Parathyroid adenoma (tissue), 2 donors: ENCODE data around the gene DNAJB4.

ENCODE experiments used
- H2AFZ ChIP-seq: fragments of 300-600 bp; sonication (generic); one replicate; pipeline ENCODE4 v1.7.0; 2017; ENCODE audit warnings: antibody characterized with exemption, mild to moderate bottlenecking
- H3K27ac ChIP-seq: fragments of 300-600 bp; sonication (generic); one replicate; pipeline ENCODE4 v1.7.0; 2017
- H3K27me3 ChIP-seq: fragments of 300-600 bp; sonication (generic); one replicate; pipeline ENCODE4 v1.7.0; 2017; ENCODE audit warnings: low read length; ENCODE audit not compliant: control insufficient read depth, insufficient read depth
- H3K36me3 ChIP-seq: fragments of 300-600 bp; sonication (generic); one replicate; pipeline ENCODE4 v1.7.0; 2017; ENCODE audit warnings: low read length; ENCODE audit not compliant: control insufficient read depth, insufficient read depth
- H3K4me1 ChIP-seq: fragments of 300-600 bp; sonication (generic); one replicate; pipeline ENCODE4 v1.7.0; 2017; ENCODE audit warnings: control low read depth
- H3K4me2 ChIP-seq: fragments of 300-600 bp; sonication (generic); one replicate; pipeline ENCODE4 v1.7.0; 2017; ENCODE audit warnings: low read length
- H3K4me3 ChIP-seq: fragments of 300-600 bp; sonication (generic); one replicate; pipeline ENCODE4 v1.7.0; 2017; ENCODE audit warnings: low read depth, low read length
- H3K79me2 ChIP-seq: fragments of 300-600 bp; sonication (generic); one replicate; pipeline ENCODE4 v1.7.0; 2017; ENCODE audit warnings: control low read depth
- H3K9ac ChIP-seq: fragments of 300-600 bp; sonication (generic); one replicate; pipeline ENCODE4 v1.7.0; 2017; ENCODE audit warnings: mild to moderate bottlenecking
- H3K9me3 ChIP-seq: fragments of 300-600 bp; sonication (generic); one replicate; pipeline ENCODE4 v1.7.0; 2017; ENCODE audit warnings: low read length; ENCODE audit not compliant: control insufficient read depth
- CTCF ChIP-seq: fragments of 300-600 bp; sonication (generic); IDR thresholded peaks from one replicate; pipeline ENCODE4 v1.7.0; 2017; ENCODE audit warnings: antibody characterized with exemption, mild to moderate bottlenecking
- donor health status: primary hyperparathyroidism.

Gene DNAJB4

DNA sequence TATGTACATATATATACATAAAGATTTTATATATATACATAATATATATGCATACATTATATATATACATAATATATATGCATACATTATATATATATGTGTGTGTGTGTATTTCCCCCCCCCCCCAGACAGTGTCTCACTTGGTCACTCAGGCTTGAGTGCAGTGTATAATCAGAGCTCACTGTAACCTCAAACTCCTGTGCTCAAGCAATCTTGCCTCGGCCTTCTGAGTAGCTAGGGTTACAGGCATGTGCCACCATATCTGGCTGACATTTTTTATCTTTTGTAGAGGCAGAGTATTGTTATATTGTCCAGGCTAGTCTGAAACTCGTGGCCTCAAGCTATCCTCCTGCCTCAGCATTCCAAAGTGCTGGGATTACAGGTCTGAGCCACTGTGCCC, 16.8 kb upstream of the DNAJB4 start:
- Histone ChIP-seq H3K79me2 (no peaks in the 10 kb centered on the region), H3K4me1 (no peaks in the 10 kb centered on the region), H3K27ac (no peak overlapping the region), H3K36me3 (no peaks in the 10 kb centered on the region), H3K4me3 (no peak overlapping the region), H3K4me2 (no peak overlapping the region), H3K9me3 (no peaks in the 10 kb centered on the region), H3K9ac (no peak overlapping the region), H3K27me3 (no peaks in the 10 kb centered on the region), H2AFZ (no peak overlapping the region)
- no peak for TF ChIP-seq CTCF

DNA sequence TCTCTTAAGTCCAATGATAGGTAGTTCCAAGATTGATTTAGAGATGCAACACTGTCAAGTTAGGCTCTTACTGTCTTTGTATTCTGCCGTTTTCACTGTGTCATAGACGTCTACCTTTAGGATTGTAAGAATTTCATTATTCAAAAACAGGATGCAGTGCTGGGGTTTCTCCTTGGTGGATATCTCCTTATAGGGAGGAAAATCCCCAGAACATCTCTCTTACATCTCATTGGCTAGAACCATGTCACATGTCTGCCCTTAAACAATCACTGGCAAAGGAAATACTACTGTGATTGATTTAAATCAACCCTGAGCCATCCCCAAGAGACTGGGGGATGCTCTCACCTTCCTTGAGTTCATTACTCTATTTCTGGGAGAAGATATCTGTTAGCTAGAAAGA, 15.0 kb upstream of the DNAJB4 start:
- no peak overlapping the region for H3K4me2 ChIP-seq
- no peak overlapping the region for H2AFZ ChIP-seq
- no peaks in the 10 kb centered on the region for H3K9me3 ChIP-seq
- no peak overlapping the region for H3K9ac ChIP-seq
- H3K36me3 ChIP-seq: no peaks in the 10 kb centered on the region
- H3K27ac ChIP-seq: no peak overlapping the region
- no peaks in the 10 kb centered on the region for H3K79me2 ChIP-seq
- H3K27me3 ChIP-seq: no peaks in the 10 kb centered on the region
- no peak overlapping the region for H3K4me3 ChIP-seq
- no peak for TF ChIP-seq CTCF
- no peaks in the 10 kb centered on the region for H3K4me1 ChIP-seq

GRCh38 chr1:77990629-77991204, 14.0 kb upstream of the DNAJB4 start:
- Histone ChIP-seq H3K4me1 (no peaks in the 10 kb centered on the region), H3K27me3 (no peaks in the 10 kb centered on the region), H3K79me2 (no peaks in the 10 kb centered on the region), H3K9ac (no peak overlapping the region), H3K27ac (no peak overlapping the region), H2AFZ (no peak overlapping the region), H3K4me2 (no peak overlapping the region), H3K36me3 (no peaks in the 10 kb centered on the region), H3K4me3 (no peak overlapping the region), H3K9me3 (no peaks in the 10 kb centered on the region)
- TF ChIP-seq CTCF: no peak

GRCh38 chr1:77991638-77992037, 13.1 kb upstream of the DNAJB4 start:
- no peaks in the 10 kb centered on the region for H3K36me3 ChIP-seq

More at GRCh38 chr1:77991638-77992037, 13.1 kb upstream of the DNAJB4 start:
- no peak for TF ChIP-seq CTCF
- Histone ChIP-seq H3K4me2 (no peak overlapping the region), H3K4me1 (no peaks in the 10 kb centered on the region), H2AFZ (no peak overlapping the region), H3K27ac (no peak overlapping the region), H3K9me3 (no peaks in the 10 kb centered on the region), H3K4me3 (no peak overlapping the region), H3K79me2 (no peaks in the 10 kb centered on the region), H3K27me3 (no peaks in the 10 kb centered on the region), H3K9ac (no peak overlapping the region)
